ENCODE data around the gene FAR2.
"Not testable (repeated sequence)": the region's sequence is repeated elsewhere in the genome, so short reads cannot be mapped to it uniquely, and the experiment has no call there.

FAR2 gene

GRCh38 chr12:29239336-29239735 lies 90.3 kb downstream of the FAR2 start:
- no peaks in the 10 kb centered on the region for H3K9me3 ChIP-seq (ENCODE audit: insufficient read depth, low read depth, low read length)
- H3K4me1 ChIP-seq (ENCODE audit: insufficient read depth, low read length) = peaks cover 34% of the 10 kb centered on the region
- no CpG with 5 or more reads among the region's 1 CpG for WGBS
- no peaks in the 10 kb centered on the region for H3K27me3 ChIP-seq (ENCODE audit: insufficient read depth, low read length)
- no peaks in the 10 kb centered on the region for H3K36me3 ChIP-seq (ENCODE audit: insufficient read depth, low read length)
- H3K9ac ChIP-seq (ENCODE audit: low read depth, low read length) = no peak overlapping the region
- H3K4me3 ChIP-seq (ENCODE audit: low read length) = no peak overlapping the region
- no peak overlapping the region for H3K27ac ChIP-seq (ENCODE audit: low read depth, low read length)

- no peak overlapping the region for H3K27ac ChIP-seq (ENCODE audit: low read depth, low read length)
- no peaks in the 10 kb centered on the region for H3K27me3 ChIP-seq (ENCODE audit: insufficient read depth, low read length)
- 100% methylated on average over 1 of the region's 2 CpGs for WGBS
- H3K9me3 ChIP-seq (ENCODE audit: insufficient read depth, low read depth, low read length) = no peaks in the 10 kb centered on the region
- H3K9ac ChIP-seq (ENCODE audit: low read depth, low read length) = no peak overlapping the region
- H3K4me1 ChIP-seq (ENCODE audit: insufficient read depth, low read length) = peaks cover 34% of the 10 kb centered on the region
- H3K4me3 ChIP-seq (ENCODE audit: low read length) = no peak overlapping the region
- H3K36me3 ChIP-seq (ENCODE audit: insufficient read depth, low read length) = no peaks in the 10 kb centered on the region
Measured at GRCh38 chr12:29240441-29240840, 91.4 kb downstream of the FAR2 start.

- Histone ChIP-seq H3K9me3 (ENCODE audit: insufficient read depth, low read depth, low read length) (no peaks in the 10 kb centered on the region), H3K36me3 (ENCODE audit: insufficient read depth, low read length) (no peaks in the 10 kb centered on the region), H3K27me3 (ENCODE audit: insufficient read depth, low read length) (no peaks in the 10 kb centered on the region), H3K4me3 (ENCODE audit: low read length) (no peak overlapping the region), H3K4me1 (ENCODE audit: insufficient read depth, low read length) (peaks cover 34% of the 10 kb centered on the region), H3K9ac (ENCODE audit: low read depth, low read length) (no peak overlapping the region), H3K27ac (ENCODE audit: low read depth, low read length) (no peak overlapping the region)
- 77% methylated on average over 7 of the region's 7 CpGs for WGBS
Measured at GRCh38 chr12:29241821-29242591, 92.9 kb downstream of the FAR2 start.

GRCh38 chr12:29242921-29243431 lies 93.9 kb downstream of the FAR2 start:
- no peaks in the 10 kb centered on the region for H3K9me3 ChIP-seq (ENCODE audit: insufficient read depth, low read depth, low read length)
- H3K4me1 ChIP-seq (ENCODE audit: insufficient read depth, low read length) = peaks cover 34% of the 10 kb centered on the region
- no peak overlapping the region for H3K27ac ChIP-seq (ENCODE audit: low read depth, low read length)
- no peak overlapping the region for H3K4me3 ChIP-seq (ENCODE audit: low read length)
- no peaks in the 10 kb centered on the region for H3K27me3 ChIP-seq (ENCODE audit: insufficient read depth, low read length)
- H3K36me3 ChIP-seq (ENCODE audit: insufficient read depth, low read length) = no peaks in the 10 kb centered on the region
- WGBS = 75% methylated on average over 3 of the region's 4 CpGs
- no peak overlapping the region for H3K9ac ChIP-seq (ENCODE audit: low read depth, low read length)

GRCh38 chr12:29244159-29244765 lies 95.2 kb downstream of the FAR2 start:
- Histone ChIP-seq H3K4me3 (ENCODE audit: low read length) (no peak overlapping the region), H3K27me3 (ENCODE audit: insufficient read depth, low read length) (no peaks in the 10 kb centered on the region), H3K4me1 (ENCODE audit: insufficient read depth, low read length) (peaks cover 26% of the 10 kb centered on the region), H3K27ac (ENCODE audit: low read depth, low read length) (no peak overlapping the region), H3K9ac (ENCODE audit: low read depth, low read length) (no peak overlapping the region), H3K9me3 (ENCODE audit: insufficient read depth, low read depth, low read length) (no peaks in the 10 kb centered on the region), H3K36me3 (ENCODE audit: insufficient read depth, low read length) (no peaks in the 10 kb centered on the region)
- 93% methylated on average over 3 of the region's 3 CpGs for WGBS

GRCh38 chr12:29245246-29245645 lies 96.2 kb downstream of the FAR2 start:
- 97% methylated on average over 3 of the region's 3 CpGs for WGBS
- H3K9ac ChIP-seq (ENCODE audit: low read depth, low read length) = no peak overlapping the region

GRCh38 chr12:29249930-29250329 lies 100.9 kb downstream of the FAR2 start:
- 100% methylated on average over 2 of the region's 2 CpGs for whole genome bisulfite sequencing

More at GRCh38 chr12:29245246-29245645, 96.2 kb downstream of the FAR2 start:
- no peaks in the 10 kb centered on the region for H3K9me3 ChIP-seq (ENCODE audit: insufficient read depth, low read depth, low read length)
- peaks cover 24% of the 10 kb centered on the region for H3K4me1 ChIP-seq (ENCODE audit: insufficient read depth, low read length)
- H3K27me3 ChIP-seq (ENCODE audit: insufficient read depth, low read length) = no peaks in the 10 kb centered on the region
- H3K4me3 ChIP-seq (ENCODE audit: low read length) = no peak overlapping the region
- H3K36me3 ChIP-seq (ENCODE audit: insufficient read depth, low read length) = no peaks in the 10 kb centered on the region
- H3K27ac ChIP-seq (ENCODE audit: low read depth, low read length) = no peak overlapping the region

GRCh38 chr12:29253906-29254625 lies 105.0 kb downstream of the FAR2 start:
- Histone ChIP-seq H3K27ac (ENCODE audit: low read depth, low read length) (no peak overlapping the region), H3K36me3 (ENCODE audit: insufficient read depth, low read length) (no peaks in the 10 kb centered on the region), H3K4me1 (ENCODE audit: insufficient read depth, low read length) (no peaks in the 10 kb centered on the region), H3K4me3 (ENCODE audit: low read length) (no peak overlapping the region), H3K9me3 (ENCODE audit: insufficient read depth, low read depth, low read length) (no peaks in the 10 kb centered on the region), H3K9ac (ENCODE audit: low read depth, low read length) (no peak overlapping the region), H3K27me3 (ENCODE audit: insufficient read depth, low read length) (no peaks in the 10 kb centered on the region; the same call in 1 of the 2 replicates)
- 100% methylated on average over 2 of the region's 2 CpGs for WGBS

More at GRCh38 chr12:29249930-29250329, 100.9 kb downstream of the FAR2 start:
- no peaks in the 10 kb centered on the region for H3K9me3 ChIP-seq (ENCODE audit: insufficient read depth, low read depth, low read length)
- no peaks in the 10 kb centered on the region for H3K4me1 ChIP-seq (ENCODE audit: insufficient read depth, low read length)
- H3K27me3 ChIP-seq (ENCODE audit: insufficient read depth, low read length) = no peaks in the 10 kb centered on the region; the same call in 1 of the 2 replicates
- no peak overlapping the region for H3K27ac ChIP-seq (ENCODE audit: low read depth, low read length)
- no peak overlapping the region for H3K4me3 ChIP-seq (ENCODE audit: low read length)
- H3K36me3 ChIP-seq (ENCODE audit: insufficient read depth, low read length) = no peaks in the 10 kb centered on the region
- no peak overlapping the region for H3K9ac ChIP-seq (ENCODE audit: low read depth, low read length)

- Histone ChIP-seq H3K9me3 (ENCODE audit: insufficient read depth, low read depth, low read length) (no peaks in the 10 kb centered on the region), H3K9ac (ENCODE audit: low read depth, low read length) (no peak overlapping the region), H3K4me3 (ENCODE audit: low read length) (no peak overlapping the region)
Measured at GRCh38 chr12:29255042-29255441, 106.0 kb downstream of the FAR2 start.

GRCh38 chr12:29256598-29256997 lies 107.5 kb downstream of the FAR2 start:
- Histone ChIP-seq H3K27me3 (ENCODE audit: insufficient read depth, low read length) (no peaks in the 10 kb centered on the region), H3K9me3 (ENCODE audit: insufficient read depth, low read depth, low read length) (no peaks in the 10 kb centered on the region), H3K4me1 (ENCODE audit: insufficient read depth, low read length) (no peaks in the 10 kb centered on the region), H3K27ac (ENCODE audit: low read depth, low read length) (no peak overlapping the region), H3K36me3 (ENCODE audit: insufficient read depth, low read length) (no peaks in the 10 kb centered on the region), H3K9ac (ENCODE audit: low read depth, low read length) (no peak overlapping the region), H3K4me3 (ENCODE audit: low read length) (no peak overlapping the region)
- 96% methylated on average over 21 of the region's 21 CpGs for WGBS

More at GRCh38 chr12:29255042-29255441, 106.0 kb downstream of the FAR2 start:
- Histone ChIP-seq H3K36me3 (ENCODE audit: insufficient read depth, low read length) (no peaks in the 10 kb centered on the region), H3K27me3 (ENCODE audit: insufficient read depth, low read length) (no peaks in the 10 kb centered on the region; the same call in 1 of the 2 replicates), H3K4me1 (ENCODE audit: insufficient read depth, low read length) (no peaks in the 10 kb centered on the region), H3K27ac (ENCODE audit: low read depth, low read length) (no peak overlapping the region)

- 98% methylated on average over 12 of the region's 12 CpGs for WGBS
Measured at GRCh38 chr12:29257687-29258086, 108.6 kb downstream of the FAR2 start.

More at GRCh38 chr12:29257687-29258086, 108.6 kb downstream of the FAR2 start:
- not testable (repeated sequence) for H3K9me3 ChIP-seq (ENCODE audit: insufficient read depth, low read depth, low read length); H3K36me3 ChIP-seq (ENCODE audit: insufficient read depth, low read length); H3K4me3 ChIP-seq (ENCODE audit: low read length); H3K4me1 ChIP-seq (ENCODE audit: insufficient read depth, low read length); H3K27me3 ChIP-seq (ENCODE audit: insufficient read depth, low read length); H3K27ac ChIP-seq (ENCODE audit: low read depth, low read length); H3K9ac ChIP-seq (ENCODE audit: low read depth, low read length)
